ENCODE results near the gene DPP4.

DPP4 gene

DNA sequence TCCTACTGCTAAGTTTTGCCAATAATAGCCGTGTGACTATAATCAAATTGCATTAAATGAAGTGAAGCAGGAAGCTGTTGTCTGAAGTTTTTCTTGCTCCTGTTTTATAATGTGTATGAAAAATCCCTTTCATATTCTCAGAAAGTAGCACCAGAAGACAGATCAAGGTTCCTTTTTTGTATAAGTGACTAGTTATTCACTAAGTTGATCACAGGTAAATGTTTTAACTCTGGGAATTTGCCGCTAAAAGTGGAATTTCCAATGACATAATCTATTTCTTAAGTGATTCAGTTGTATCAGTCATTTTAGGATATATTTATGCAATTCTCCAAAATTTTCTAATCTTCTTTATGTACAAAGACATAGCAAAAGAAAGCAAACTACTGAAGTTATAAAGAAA, 99.6 kb downstream of the DPP4 start:
- Histone ChIP-seq H3K36me3 (ENCODE audit: control insufficient read depth, insufficient read depth, low read length) (no peaks in the 10 kb centered on the region), H3K4me1 (ENCODE audit: control insufficient read depth, insufficient read depth, low read length, poor library complexity, severe bottlenecking) (no peaks in the 10 kb centered on the region), H3K27ac (ENCODE audit: low read depth, low read length, severe bottlenecking) (no peak overlapping the region), H3K9me3 (ENCODE audit: control insufficient read depth, low read length) (no peaks in the 10 kb centered on the region), H3K4me3 (ENCODE audit: extremely low read depth, insufficient read depth, low read length, poor library complexity, severe bottlenecking) (no peak overlapping the region)
- WGBS, 2 experiments (ENCODE audit: insufficient coverage in 2 of 2), result 100% methylated on average over 1 of the region's 2 CpGs; no CpG with 5 or more reads in 1 of the 2 experiments

DNA sequence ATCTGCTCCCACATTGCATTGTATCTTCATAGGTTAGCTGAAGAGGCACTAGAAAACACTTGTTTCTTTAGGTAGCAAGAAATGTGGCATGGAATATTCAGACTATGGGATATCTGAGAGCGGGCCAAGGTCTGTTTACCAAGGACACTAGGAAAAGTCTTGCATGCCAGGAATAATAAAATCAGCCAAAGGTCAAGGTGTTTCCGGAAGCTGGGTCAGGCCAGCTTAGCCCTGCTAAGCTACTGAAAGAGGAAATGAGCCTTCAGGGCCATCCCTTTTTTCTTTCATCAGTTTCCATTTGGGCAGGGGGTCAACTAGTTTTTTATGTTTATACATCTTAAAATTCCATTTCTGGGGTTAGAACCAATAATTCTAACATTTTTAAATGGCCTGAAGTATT, 101.1 kb downstream of the DPP4 start:
- H3K27ac ChIP-seq (ENCODE audit: low read depth, low read length, severe bottlenecking), result no peak overlapping the region
- H3K4me1 ChIP-seq (ENCODE audit: control insufficient read depth, insufficient read depth, low read length, poor library complexity, severe bottlenecking), result no peaks in the 10 kb centered on the region
- 91 to 100% methylated on average over 2 of the region's 2 CpGs for WGBS, 2 experiments (ENCODE audit: insufficient coverage in 2 of 2)
- H3K9me3 ChIP-seq (ENCODE audit: control insufficient read depth, low read length), result no peaks in the 10 kb centered on the region
- no peak overlapping the region for H3K4me3 ChIP-seq (ENCODE audit: extremely low read depth, insufficient read depth, low read length, poor library complexity, severe bottlenecking)
- H3K36me3 ChIP-seq (ENCODE audit: control insufficient read depth, insufficient read depth, low read length), result no peaks in the 10 kb centered on the region

DNA sequence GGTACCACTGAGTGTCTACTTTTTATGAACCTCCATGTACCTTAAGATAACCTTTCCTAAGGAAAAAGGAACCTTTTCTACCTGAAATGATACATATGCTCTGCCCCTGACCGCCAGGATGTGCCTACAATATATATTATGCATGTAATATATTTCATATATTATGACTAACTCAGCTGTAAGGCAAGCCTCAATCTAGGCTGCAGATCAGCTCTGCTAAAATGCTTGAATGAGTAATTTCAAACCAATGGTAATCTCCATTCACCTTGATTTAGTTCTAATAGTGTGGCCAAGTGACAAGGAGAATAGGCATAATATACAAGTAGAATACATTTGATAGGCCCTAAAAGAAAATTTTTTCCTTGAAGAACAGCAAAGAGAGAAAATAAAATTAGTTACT, 101.8 kb downstream of the DPP4 start:
- H3K4me1 ChIP-seq (ENCODE audit: control insufficient read depth, insufficient read depth, low read length, poor library complexity, severe bottlenecking), result no peaks in the 10 kb centered on the region
- H3K36me3 ChIP-seq (ENCODE audit: control insufficient read depth, insufficient read depth, low read length), result no peaks in the 10 kb centered on the region
- no peak overlapping the region for H3K4me3 ChIP-seq (ENCODE audit: extremely low read depth, insufficient read depth, low read length, poor library complexity, severe bottlenecking)
- WGBS, 2 experiments (ENCODE audit: insufficient coverage in 2 of 2), result no CpG with 5 or more reads among the region's 1 CpG
- no peak overlapping the region for H3K27ac ChIP-seq (ENCODE audit: low read depth, low read length, severe bottlenecking)
- H3K9me3 ChIP-seq (ENCODE audit: control insufficient read depth, low read length), result no peaks in the 10 kb centered on the region

- H3K4me1 ChIP-seq (ENCODE audit: control insufficient read depth, insufficient read depth, low read length, poor library complexity, severe bottlenecking), result no peaks in the 10 kb centered on the region
- H3K9me3 ChIP-seq (ENCODE audit: control insufficient read depth, low read length), result no peaks in the 10 kb centered on the region
- 73 to 78% methylated on average over 7 of the region's 9 CpGs for WGBS, 2 experiments (ENCODE audit: insufficient coverage in 2 of 2)
- no peaks in the 10 kb centered on the region for H3K36me3 ChIP-seq (ENCODE audit: control insufficient read depth, insufficient read depth, low read length)
- no peak overlapping the region for H3K27ac ChIP-seq (ENCODE audit: low read depth, low read length, severe bottlenecking)
- H3K4me3 ChIP-seq (ENCODE audit: extremely low read depth, insufficient read depth, low read length, poor library complexity, severe bottlenecking), result no peak overlapping the region
Measured at GRCh38 chr2:161971551-161971950, 102.5 kb downstream of the DPP4 start.

DNA sequence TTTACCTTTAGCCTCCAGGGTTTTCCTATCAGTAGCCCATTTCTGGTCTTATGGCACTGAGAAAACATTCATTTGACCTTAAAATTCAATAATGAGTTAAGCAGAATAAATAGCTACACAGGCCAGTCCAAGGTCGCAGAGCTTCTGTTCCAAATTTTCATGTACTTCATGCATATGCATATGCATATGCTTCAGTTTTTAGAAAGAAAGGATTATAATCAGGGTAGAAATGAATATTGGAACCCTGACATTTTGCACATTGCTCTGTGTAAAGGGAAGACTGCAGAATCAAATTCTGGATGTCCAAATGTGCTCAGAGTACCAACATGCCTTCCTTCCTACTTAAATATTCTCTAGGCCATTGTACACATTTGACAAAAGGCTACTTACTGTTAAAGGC, 104.9 kb downstream of the DPP4 start:
- no CpG with 5 or more reads among the region's 1 CpG for WGBS, 2 experiments (ENCODE audit: insufficient coverage in 2 of 2)
- H3K4me1 ChIP-seq (ENCODE audit: control insufficient read depth, insufficient read depth, low read length, poor library complexity, severe bottlenecking), result no peaks in the 10 kb centered on the region

GRCh38 chr2:161965994-161966393, 108.0 kb downstream of the DPP4 start:
- Histone ChIP-seq H3K36me3 (ENCODE audit: control insufficient read depth, insufficient read depth, low read length) (no peaks in the 10 kb centered on the region), H3K27ac (ENCODE audit: low read depth, low read length, severe bottlenecking) (no peak overlapping the region), H3K9me3 (ENCODE audit: control insufficient read depth, low read length) (no peaks in the 10 kb centered on the region), H3K4me1 (ENCODE audit: control insufficient read depth, insufficient read depth, low read length, poor library complexity, severe bottlenecking) (no peaks in the 10 kb centered on the region), H3K4me3 (ENCODE audit: extremely low read depth, insufficient read depth, low read length, poor library complexity, severe bottlenecking) (no peak overlapping the region)
- WGBS, 2 experiments (ENCODE audit: insufficient coverage in 2 of 2), result no CpG with 5 or more reads among the region's 1 CpG

More for the DNA sequence above, 104.9 kb downstream of the DPP4 start:
- Histone ChIP-seq H3K27ac (ENCODE audit: low read depth, low read length, severe bottlenecking) (no peak overlapping the region), H3K4me3 (ENCODE audit: extremely low read depth, insufficient read depth, low read length, poor library complexity, severe bottlenecking) (no peak overlapping the region), H3K36me3 (ENCODE audit: control insufficient read depth, insufficient read depth, low read length) (no peaks in the 10 kb centered on the region), H3K9me3 (ENCODE audit: control insufficient read depth, low read length) (no peaks in the 10 kb centered on the region)

DNA sequence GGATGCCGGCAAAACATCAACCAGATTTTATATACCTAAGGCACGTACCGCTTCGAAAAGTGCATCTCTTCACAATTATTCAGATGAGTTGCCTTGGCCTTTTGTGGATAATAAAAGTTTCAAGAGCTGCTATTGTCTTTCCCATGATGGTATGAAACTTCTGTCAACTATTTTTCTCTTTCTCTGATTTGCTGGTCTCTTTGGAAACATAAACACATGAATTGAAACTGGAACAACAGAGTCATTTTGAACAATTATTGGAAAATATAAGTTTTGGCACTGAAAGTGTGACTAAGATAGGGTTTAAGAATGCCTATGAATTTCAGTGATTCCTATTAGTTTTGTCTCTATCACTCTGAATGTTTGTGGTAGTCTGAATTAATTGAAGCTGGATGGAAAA, 109.9 kb downstream of the DPP4 start:
- Histone ChIP-seq H3K27ac (ENCODE audit: low read depth, low read length, severe bottlenecking) (no peak overlapping the region), H3K36me3 (ENCODE audit: control insufficient read depth, insufficient read depth, low read length) (no peaks in the 10 kb centered on the region), H3K4me3 (ENCODE audit: extremely low read depth, insufficient read depth, low read length, poor library complexity, severe bottlenecking) (no peak overlapping the region), H3K4me1 (ENCODE audit: control insufficient read depth, insufficient read depth, low read length, poor library complexity, severe bottlenecking) (no peaks in the 10 kb centered on the region), H3K9me3 (ENCODE audit: control insufficient read depth, low read length) (no peaks in the 10 kb centered on the region)
- no CpG with 5 or more reads among the region's 4 CpGs for WGBS, 2 experiments (ENCODE audit: insufficient coverage in 2 of 2)

GRCh38 chr2:161962160-161962559, 111.9 kb downstream of the DPP4 start:
- Histone ChIP-seq H3K27ac (ENCODE audit: low read depth, low read length, severe bottlenecking) (no peak overlapping the region), H3K36me3 (ENCODE audit: control insufficient read depth, insufficient read depth, low read length) (no peaks in the 10 kb centered on the region), H3K4me3 (ENCODE audit: extremely low read depth, insufficient read depth, low read length, poor library complexity, severe bottlenecking) (no peak overlapping the region), H3K9me3 (ENCODE audit: control insufficient read depth, low read length) (no peaks in the 10 kb centered on the region), H3K4me1 (ENCODE audit: control insufficient read depth, insufficient read depth, low read length, poor library complexity, severe bottlenecking) (no peaks in the 10 kb centered on the region)

DNA sequence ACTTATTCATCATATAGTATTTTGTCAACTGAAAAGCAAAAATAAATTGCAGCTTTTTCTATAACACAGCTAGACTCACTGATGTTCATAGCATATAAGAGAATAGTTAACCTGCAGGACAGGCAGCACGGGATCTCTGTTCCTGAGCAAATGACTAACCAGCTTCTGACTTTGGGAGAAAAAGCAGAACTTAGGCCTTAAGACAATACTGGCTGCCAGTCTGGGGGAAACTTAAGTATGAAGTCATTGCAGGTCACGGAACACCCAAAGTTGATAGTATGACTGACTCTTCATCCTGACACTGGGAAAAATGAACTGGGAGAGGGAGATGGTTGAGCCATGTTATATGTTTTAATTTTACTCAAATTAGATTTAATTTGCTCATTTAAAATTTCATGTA, 113.0 kb downstream of the DPP4 start:
- no peak overlapping the region for H3K27ac ChIP-seq (ENCODE audit: low read depth, low read length, severe bottlenecking)
- 79 to 90% methylated on average over 1 to 2 of the region's 2 CpGs for WGBS, 2 experiments (ENCODE audit: insufficient coverage in 2 of 2)
- H3K4me3 ChIP-seq (ENCODE audit: extremely low read depth, insufficient read depth, low read length, poor library complexity, severe bottlenecking), result no peak overlapping the region
- no peaks in the 10 kb centered on the region for H3K36me3 ChIP-seq (ENCODE audit: control insufficient read depth, insufficient read depth, low read length)
- H3K9me3 ChIP-seq (ENCODE audit: control insufficient read depth, low read length), result no peaks in the 10 kb centered on the region
- no peaks in the 10 kb centered on the region for H3K4me1 ChIP-seq (ENCODE audit: control insufficient read depth, insufficient read depth, low read length, poor library complexity, severe bottlenecking)

- Histone ChIP-seq H3K36me3 (ENCODE audit: control insufficient read depth, insufficient read depth, low read length) (no peaks in the 10 kb centered on the region), H3K4me1 (ENCODE audit: control insufficient read depth, insufficient read depth, low read length, poor library complexity, severe bottlenecking) (no peaks in the 10 kb centered on the region), H3K9me3 (ENCODE audit: control insufficient read depth, low read length) (no peaks in the 10 kb centered on the region), H3K27ac (ENCODE audit: low read depth, low read length, severe bottlenecking) (no peak overlapping the region), H3K4me3 (ENCODE audit: extremely low read depth, insufficient read depth, low read length, poor library complexity, severe bottlenecking) (no peak overlapping the region)
- 94 to 100% methylated on average over 2 of the region's 3 CpGs for WGBS, 2 experiments (ENCODE audit: insufficient coverage in 2 of 2)
Measured at GRCh38 chr2:161956738-161957137, 117.3 kb downstream of the DPP4 start.

DNA sequence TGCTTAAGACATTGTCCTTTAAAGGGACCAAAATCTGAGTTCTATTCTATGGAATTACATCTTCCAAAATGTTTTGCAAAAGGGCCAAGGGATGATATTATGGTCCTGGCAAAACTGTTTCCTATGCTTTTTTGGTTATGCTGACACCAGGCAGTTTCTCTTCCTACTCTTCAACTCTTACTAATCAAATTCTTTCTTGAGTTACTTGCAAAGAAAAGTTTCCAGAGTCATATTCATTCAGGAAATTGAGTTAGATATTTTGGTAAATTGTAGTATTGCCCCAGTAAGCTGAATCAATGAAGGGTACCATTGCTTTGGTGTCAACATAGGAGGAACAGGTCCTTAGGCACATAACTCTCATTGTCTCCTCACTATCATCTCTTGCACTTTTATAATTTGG, 118.8 kb downstream of the DPP4 start:
- H3K4me3 ChIP-seq (ENCODE audit: extremely low read depth, insufficient read depth, low read length, poor library complexity, severe bottlenecking), result no peak overlapping the region
- no peaks in the 10 kb centered on the region for H3K4me1 ChIP-seq (ENCODE audit: control insufficient read depth, insufficient read depth, low read length, poor library complexity, severe bottlenecking)
- H3K27ac ChIP-seq (ENCODE audit: low read depth, low read length, severe bottlenecking), result no peak overlapping the region
- no peaks in the 10 kb centered on the region for H3K9me3 ChIP-seq (ENCODE audit: control insufficient read depth, low read length)
- H3K36me3 ChIP-seq (ENCODE audit: control insufficient read depth, insufficient read depth, low read length), result no peaks in the 10 kb centered on the region

DNA sequence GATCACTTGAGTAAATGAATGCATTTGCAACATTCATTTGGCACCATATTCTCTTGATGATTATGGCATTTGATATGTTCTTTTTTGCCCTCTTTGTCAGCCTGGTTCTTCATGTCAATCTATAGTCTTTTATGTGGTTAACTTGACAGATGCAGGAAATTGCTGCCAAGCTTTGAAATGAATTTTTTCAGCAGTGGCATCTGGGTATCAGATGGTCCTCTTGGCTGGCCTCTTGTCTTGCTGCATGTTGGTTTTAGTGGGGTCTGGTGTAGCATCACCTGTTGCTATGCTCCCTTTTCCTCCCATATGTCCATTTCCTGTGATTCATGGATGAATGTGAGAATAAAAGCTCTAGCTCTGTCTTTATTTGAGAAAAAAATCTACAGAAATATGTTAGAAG, 119.9 kb downstream of the DPP4 start:
- Histone ChIP-seq H3K27ac (ENCODE audit: low read depth, low read length, severe bottlenecking) (no peak overlapping the region), H3K9me3 (ENCODE audit: control insufficient read depth, low read length) (no peaks in the 10 kb centered on the region), H3K4me3 (ENCODE audit: extremely low read depth, insufficient read depth, low read length, poor library complexity, severe bottlenecking) (no peak overlapping the region), H3K36me3 (ENCODE audit: control insufficient read depth, insufficient read depth, low read length) (no peaks in the 10 kb centered on the region), H3K4me1 (ENCODE audit: control insufficient read depth, insufficient read depth, low read length, poor library complexity, severe bottlenecking) (no peaks in the 10 kb centered on the region)
